HepG2 (cell line): Measurements from ENCODE around the gene EIF6. TPM values are rescaled to one million over a fixed set of nuclear protein-coding genes. Genes with fewer than 3 reads are reported as not detected.

Experiments used
- DR1 ChIP-seq: sonication (generic); formaldehyde crosslinking; IDR thresholded peaks from 2 replicates; pipeline ENCODE4 v1.8.0; 2021; ENCODE audit warnings: mild to moderate bottlenecking, missing genetic modification reagents, inconsistent platforms
- HHEX ChIP-seq: IDR thresholded peaks from 2 replicates; pipeline ENCODE4 v1.6.1; 2016; ENCODE audit warnings: control low read depth
- HINFP ChIP-seq: sonication (generic); formaldehyde crosslinking; IDR thresholded peaks from 2 replicates; pipeline ENCODE4 v1.4.0; 2020; ENCODE audit warnings: low read depth, mild to moderate bottlenecking, missing genetic modification reagents
- PBX2 ChIP-seq: IDR thresholded peaks from 2 replicates; pipeline ENCODE4 v1.6.1; 2016; ENCODE audit warnings: control low read depth
- REST ChIP-seq, 2 experiments: IDR thresholded peaks; 2 replicates each; pipeline ENCODE4 v1.6.1; 2011 to 2012; ENCODE audit warnings: low read length in 2 of 2, borderline replicate concordance in 1 of 2, low read depth in 1 of 2, mild to moderate bottlenecking in 1 of 2, moderate library complexity in 1 of 2
- REXO4 ChIP-seq: sonication (generic); formaldehyde crosslinking; IDR thresholded peaks from 2 replicates; pipeline ENCODE4 v1.8.0; 2022; ENCODE audit warnings: missing genetic modification reagents, mild to moderate bottlenecking, borderline replicate concordance
- SMARCE1 ChIP-seq: fragments of 450-650 bp; IDR thresholded peaks from 2 replicates; pipeline ENCODE4 v1.6.1; 2017; ENCODE audit warnings: borderline replicate concordance
- SNRNP70 ChIP-seq: fragments of 200-400 bp; formaldehyde crosslinking; IDR thresholded peaks from 2 replicates; pipeline ENCODE4 v1.6.1; 2017; ENCODE audit warnings: mild to moderate bottlenecking, low read depth, low read length, moderate library complexity
- TBX3 ChIP-seq: fragments of 450-650 bp; IDR thresholded peaks from 2 replicates; pipeline ENCODE4 v1.6.1; 2017; ENCODE audit warnings: antibody characterized with exemption, mild to moderate bottlenecking, inconsistent platforms, borderline replicate concordance
- TFE3 ChIP-seq: IDR thresholded peaks from 2 replicates; pipeline ENCODE4 v1.6.1; 2016
- ZBTB7B ChIP-seq: sonication (generic); formaldehyde crosslinking; IDR thresholded peaks from 2 replicates; pipeline ENCODE4 v1.4.0; 2020; ENCODE audit warnings: missing genetic modification reagents
- ZMYM3 ChIP-seq: sonication (generic); formaldehyde crosslinking; IDR thresholded peaks from 2 replicates; pipeline ENCODE4 v1.5.1; 2020; ENCODE audit warnings: mild to moderate bottlenecking, missing genetic modification reagents
- ZNF646 ChIP-seq: sonication (generic); formaldehyde crosslinking; IDR thresholded peaks from 2 replicates; pipeline ENCODE4 v1.9.0; 2021; ENCODE audit warnings: mild to moderate bottlenecking, missing genetic modification reagents
- polyA plus RNA-seq, 8 experiments: library from polyadenylated mRNA; depleted of rRNA in 3 of 8; stranded (reverse) in 7 of 8; unstranded in 1 of 8; fragments of >200 nt; fragmentation: Illumina TruSeq in 4 of 8; extraction: Trizol in 4 of 8; gene quantifications; 2 replicates each; pipeline versions ENCODE4 v1.2.1 to v1.2.3, GENCODE V29; 2011 to 2016; ENCODE audit warnings: low read depth in 4 of 8, missing spikeins in 1 of 8, mixed read lengths in 1 of 8; ENCODE audit not compliant: insufficient read depth in 1 of 8
- total RNA-seq, 5 experiments: library from RNA; depleted of rRNA; stranded (reverse); fragments of >200 nt; fragmentation: Illumina TruSeq; extraction: Trizol; gene quantifications; 2 replicates each; pipeline ENCODE4 v1.2.3, GENCODE V29; 2016; ENCODE audit warnings: low read depth in 1 of 5

Gene EIF6
- total and polyA plus RNA-seq, 2 of the 13 experiments (the other 11 are each of a cell fraction or from before 2014, with no cell fraction given) = 462 to 466 TPM

- no peak for TF ChIP-seq REXO4 (CRISPR knock-in tag)
- TF ChIP-seq ZBTB7B = peak; percentile 83
- TF ChIP-seq HHEX (CRISPR knock-in tag) = peak; percentile 53
- TF ChIP-seq SMARCE1 = no peak
- no peak for TF ChIP-seq HINFP
- peak; percentile 55; the same call in 1 of the 2 replicates for TF ChIP-seq PBX2 (CRISPR knock-in tag)
- no peak for TF ChIP-seq DR1 (CRISPR knock-in tag)
- peak; percentile 35; the same call in 1 of the 2 replicates for TF ChIP-seq TBX3
- TF ChIP-seq ZMYM3 (CRISPR knock-in tag) = peak; percentile 23; the same call in 1 of the 2 replicates
- 0 out of 4 replicates have a peak, but pooled peaks of 1 of the 2 experiments have one; percentile 16 for TF ChIP-seq REST (IDR thresholded peaks at IDR 0.05; ENCODE audit: borderline replicate concordance in 1 of 2, low read depth in 1 of 2, low read length in 2 of 2)
- TF ChIP-seq TFE3 (CRISPR knock-in tag) = 0 out of 2 replicates have a peak, but pooled peaks have one; percentile 11
- no peak for TF ChIP-seq SNRNP70
- peak; percentile 70; the same call in 1 of the 2 replicates for TF ChIP-seq ZNF646
Observed at GRCh38 chr20:35286077-35286898, 1.7 kb upstream of the EIF6 start (continued).
